WTC11 (cell line): ENCODE data around the gene TMPRSS5. TPM values are rescaled to one million over a fixed set of nuclear protein-coding genes. Genes with fewer than 3 reads are reported as not detected.

Experiments
- ATAC-seq: fragments of 200-7000 bp; cut with Tn5 transposase; 2 replicates; pipeline ENCODE4 v1.10.0; 2021; ENCODE audit warnings: mild to moderate bottlenecking, moderate library complexity
- CTCF ChIA-PET: fragments of 300-600 bp; sonication (Branson Sonifier 250); formaldehyde crosslinking; loops from one replicate; lab custom pipeline; 2021; ENCODE audit warnings: antibody characterized with exemption; lab: Charles Lee
- POLR2A ChIA-PET: fragments of 350-600 bp; sonication (Branson Sonifier 250); formaldehyde crosslinking; loops from one replicate; lab custom pipeline; 2021; ENCODE audit warnings: antibody characterized with exemption; lab: Charles Lee
- DNase-seq: peaks from one replicate; pipeline ENCODE4 v3.0.0; 2021; ENCODE audit warnings: low spot score
- H3K27ac Mint-ChIP-seq: 2 replicates; pipeline ENCODE4 v1.8.0; 2021; ENCODE audit warnings: mixed read lengths
- H3K27me3 Mint-ChIP-seq: 2 replicates; pipeline ENCODE4 v1.8.0; 2021; ENCODE audit warnings: low read depth, mild to moderate bottlenecking, moderate library complexity, mixed read lengths
- H3K36me3 Mint-ChIP-seq: 2 replicates; pipeline ENCODE4 v1.8.0; 2021; ENCODE audit warnings: mixed read lengths
- H3K4me1 Mint-ChIP-seq: 2 replicates; pipeline ENCODE4 v1.8.0; 2022; ENCODE audit warnings: mixed read lengths
- H3K4me3 Mint-ChIP-seq: 2 replicates; pipeline ENCODE4 v1.8.0; 2021; ENCODE audit warnings: mild to moderate bottlenecking, moderate library complexity, mixed read lengths
- H3K9me3 Mint-ChIP-seq: 2 replicates; pipeline ENCODE4 v1.8.0; 2021; ENCODE audit warnings: mixed read lengths
- CBFB ChIP-seq: sonication (generic); formaldehyde crosslinking; IDR thresholded peaks from 2 replicates; pipeline ENCODE4 v1.8.1; 2022; ENCODE audit warnings: mild to moderate bottlenecking, low read depth, missing genetic modification reagents
- CREM ChIP-seq: sonication (generic); formaldehyde crosslinking; IDR thresholded peaks from 2 replicates; pipeline ENCODE4 v1.8.1; 2022; ENCODE audit warnings: mild to moderate bottlenecking, missing genetic modification reagents, moderate library complexity
- EMX1 ChIP-seq: fragments of 250-450 bp; sonication (Bioruptor Pico); IDR thresholded peaks from 2 replicates; pipeline ENCODE4 v1.8.0; 2021; ENCODE audit warnings: mild to moderate bottlenecking
- KAT7 ChIP-seq: sonication (generic); formaldehyde crosslinking; IDR thresholded peaks from 2 replicates; pipeline ENCODE4 v1.8.1; 2023; ENCODE audit warnings: missing genetic modification reagents, mild to moderate bottlenecking, borderline replicate concordance
- NR1H2 ChIP-seq: sonication (generic); formaldehyde crosslinking; IDR thresholded peaks from 2 replicates; pipeline ENCODE4 v1.9.0; 2021; ENCODE audit warnings: mild to moderate bottlenecking, moderate library complexity, missing genetic modification reagents
- NR2C2 ChIP-seq: sonication (generic); formaldehyde crosslinking; IDR thresholded peaks from 2 replicates; pipeline ENCODE4 v1.8.0; 2022; ENCODE audit warnings: mild to moderate bottlenecking, missing genetic modification reagents
- SMAD4 ChIP-seq: sonication (generic); formaldehyde crosslinking; IDR thresholded peaks from 2 replicates; pipeline ENCODE4 v1.8.0; 2022; ENCODE audit warnings: mild to moderate bottlenecking, missing genetic modification reagents
- TEAD4 ChIP-seq: sonication (generic); formaldehyde crosslinking; IDR thresholded peaks from 2 replicates; pipeline ENCODE4 v1.8.0; 2022; ENCODE audit warnings: mild to moderate bottlenecking, missing genetic modification reagents
- TP53 ChIP-seq: sonication (generic); formaldehyde crosslinking; IDR thresholded peaks from 2 replicates; pipeline ENCODE4 v1.8.1; 2023; ENCODE audit warnings: mild to moderate bottlenecking, missing genetic modification reagents
- ZBTB21 ChIP-seq: sonication (generic); formaldehyde crosslinking; IDR thresholded peaks from 2 replicates; pipeline ENCODE4 v1.8.1; 2023; ENCODE audit warnings: mild to moderate bottlenecking, missing genetic modification reagents, borderline replicate concordance
- ZNF219 ChIP-seq: sonication (generic); formaldehyde crosslinking; IDR thresholded peaks from 2 replicates; pipeline ENCODE4 v1.8.0; 2023; ENCODE audit warnings: missing genetic modification reagents, mild to moderate bottlenecking, borderline replicate concordance
- ZNF423 ChIP-seq: fragments of 250-450 bp; sonication (Bioruptor Pico); IDR thresholded peaks from 2 replicates; pipeline ENCODE4 v2.1.2; 2022; ENCODE audit warnings: mild to moderate bottlenecking, moderate library complexity
- total RNA-seq: library from RNA; stranded (reverse); gene quantifications from 3 replicates; pipeline ENCODE4 v1.2.3, GENCODE V29; 2021
- TF ChIP-seq, protein P1 (sequence below): fragments of 250-450 bp; sonication (Bioruptor Pico); IDR thresholded peaks from 2 replicates; pipeline ENCODE4 v1.9.0; 2021; ENCODE audit warnings: mild to moderate bottlenecking
- TF ChIP-seq, protein P2 (sequence below): fragments of 250-450 bp; sonication (Bioruptor Pico); IDR thresholded peaks from 2 replicates; pipeline ENCODE4 v2.1.2; 2022; ENCODE audit warnings: mild to moderate bottlenecking, moderate library complexity
- TF ChIP-seq, protein P3 (sequence below): sonication (generic); formaldehyde crosslinking; IDR thresholded peaks from 2 replicates; pipeline ENCODE4 v1.8.0; 2022; ENCODE audit warnings: mild to moderate bottlenecking, missing genetic modification reagents
- TF ChIP-seq, protein P4 (sequence below): sonication (generic); formaldehyde crosslinking; IDR thresholded peaks from 2 replicates; pipeline ENCODE4 v1.8.1; 2023; ENCODE audit warnings: mild to moderate bottlenecking, missing genetic modification reagents
- TF ChIP-seq, protein P5 (sequence below): fragments of 250-450 bp; sonication (Bioruptor Pico); IDR thresholded peaks from 2 replicates; pipeline ENCODE4 v1.8.0; 2021; ENCODE audit warnings: mild to moderate bottlenecking
- TF ChIP-seq, protein P6 (sequence below): sonication (generic); formaldehyde crosslinking; IDR thresholded peaks from 2 replicates; pipeline ENCODE4 v1.8.1; 2022; ENCODE audit warnings: low read depth, mild to moderate bottlenecking, moderate library complexity, missing genetic modification reagents, borderline replicate concordance
- TF ChIP-seq, protein P7 (sequence below): sonication (generic); formaldehyde crosslinking; IDR thresholded peaks from 2 replicates; pipeline ENCODE4 v1.8.0; 2022; ENCODE audit warnings: mild to moderate bottlenecking, missing genetic modification reagents
- TF ChIP-seq, protein P8 (sequence below): sonication (generic); formaldehyde crosslinking; IDR thresholded peaks from 2 replicates; pipeline ENCODE4 v1.8.0; 2023; ENCODE audit warnings: missing genetic modification reagents

The TMPRSS5 gene
- total RNA-seq, 1 experiment from 2014 or later = 1.7 TPM

DNA sequence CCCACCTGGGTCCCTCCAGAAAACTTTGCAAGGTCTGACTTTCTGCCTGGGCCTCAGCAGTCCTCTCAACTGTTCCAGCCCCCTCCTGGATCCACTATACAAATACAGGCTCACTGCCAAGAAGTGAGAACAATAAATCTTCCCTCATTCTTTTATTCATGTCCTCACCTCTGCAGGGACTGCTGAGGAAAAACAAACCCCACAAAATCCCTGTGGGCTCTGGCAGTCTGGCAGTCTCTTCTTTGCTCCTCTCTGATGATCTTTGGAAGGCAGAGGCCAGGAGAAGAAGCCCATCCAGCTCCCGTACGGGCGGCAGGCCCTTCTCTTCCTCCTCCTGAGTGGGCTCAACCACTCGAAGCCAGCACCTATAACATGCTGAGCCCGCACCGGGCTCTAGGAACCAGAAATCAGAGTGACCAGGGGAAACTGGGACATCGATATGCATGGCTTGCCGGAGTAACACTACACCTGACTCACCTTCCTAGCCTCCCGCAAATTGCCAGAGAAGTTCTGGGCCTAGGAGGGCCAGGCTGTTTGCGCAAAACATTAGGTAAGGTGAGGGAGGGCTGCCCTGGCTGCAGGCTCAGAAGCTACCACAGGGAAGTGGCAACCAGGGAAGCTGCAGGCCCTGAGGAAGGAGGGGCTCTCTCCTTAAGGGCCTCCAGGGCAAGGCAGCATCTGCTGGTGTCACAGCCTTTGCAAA, 24.2 kb downstream of the TMPRSS5 start (continued):
- TF ChIP-seq ZNF219 = no peak
- no peak for TF ChIP-seq TP53 (CRISPR knock-in tag)

DNA sequence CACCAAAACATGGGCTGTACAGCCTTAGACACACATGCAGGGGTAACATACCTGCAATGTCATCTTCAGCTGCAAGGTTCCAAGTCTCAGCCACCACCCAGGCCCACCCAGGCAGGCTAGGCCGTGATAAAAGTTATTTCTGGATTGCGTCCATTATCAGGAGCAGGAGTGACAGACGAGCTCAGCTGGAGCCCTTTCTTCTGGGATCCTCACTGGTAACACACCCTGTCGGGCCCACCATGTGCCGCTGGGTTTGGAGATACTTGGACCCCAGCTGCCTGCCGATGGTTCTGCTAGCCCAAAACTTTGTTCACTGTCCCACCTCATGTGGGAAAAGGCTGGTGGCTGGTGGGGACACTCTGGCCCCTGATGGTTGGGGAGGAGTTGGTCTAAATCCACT, 24.8 kb downstream of the TMPRSS5 start:
- CTCF ChIA-PET = interaction anchor here (1.0 kb wide), 1 partner anchor 49 kb away, joined by 3 read pairs; no protein-coding TSS in a partner anchor
- TF ChIP-seq, protein P1, sequence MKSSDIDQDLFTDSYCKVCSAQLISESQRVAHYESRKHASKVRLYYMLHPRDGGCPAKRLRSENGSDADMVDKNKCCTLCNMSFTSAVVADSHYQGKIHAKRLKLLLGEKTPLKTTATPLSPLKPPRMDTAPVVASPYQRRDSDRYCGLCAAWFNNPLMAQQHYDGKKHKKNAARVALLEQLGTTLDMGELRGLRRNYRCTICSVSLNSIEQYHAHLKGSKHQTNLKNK (CRISPR knock-in tag) = no peak
- no peak for TF ChIP-seq SMAD4 (CRISPR knock-in tag)
- no peak for TF ChIP-seq CREM (CRISPR knock-in tag)
- TF ChIP-seq, protein P2, sequence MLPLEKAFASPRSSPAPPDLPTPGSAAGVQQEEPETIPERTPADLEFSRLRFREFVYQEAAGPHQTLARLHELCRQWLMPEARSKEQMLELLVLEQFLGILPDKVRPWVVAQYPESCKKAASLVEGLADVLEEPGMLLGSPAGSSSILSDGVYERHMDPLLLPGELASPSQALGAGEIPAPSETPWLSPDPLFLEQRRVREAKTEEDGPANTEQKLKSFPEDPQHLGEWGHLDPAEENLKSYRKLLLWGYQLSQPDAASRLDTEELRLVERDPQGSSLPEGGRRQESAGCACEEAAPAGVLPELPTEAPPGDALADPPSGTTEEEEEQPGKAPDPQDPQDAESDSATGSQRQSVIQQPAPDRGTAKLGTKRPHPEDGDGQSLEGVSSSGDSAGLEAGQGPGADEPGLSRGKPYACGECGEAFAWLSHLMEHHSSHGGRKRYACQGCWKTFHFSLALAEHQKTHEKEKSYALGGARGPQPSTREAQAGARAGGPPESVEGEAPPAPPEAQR (CRISPR knock-in tag) = no peak
- TF ChIP-seq ZBTB21 (CRISPR knock-in tag) = no peak
- TF ChIP-seq ZNF423 (CRISPR knock-in tag) = no peak
- no peak for TF ChIP-seq CBFB (CRISPR knock-in tag)
- TF ChIP-seq NR1H2 = no peak
- TF ChIP-seq, protein P3, sequence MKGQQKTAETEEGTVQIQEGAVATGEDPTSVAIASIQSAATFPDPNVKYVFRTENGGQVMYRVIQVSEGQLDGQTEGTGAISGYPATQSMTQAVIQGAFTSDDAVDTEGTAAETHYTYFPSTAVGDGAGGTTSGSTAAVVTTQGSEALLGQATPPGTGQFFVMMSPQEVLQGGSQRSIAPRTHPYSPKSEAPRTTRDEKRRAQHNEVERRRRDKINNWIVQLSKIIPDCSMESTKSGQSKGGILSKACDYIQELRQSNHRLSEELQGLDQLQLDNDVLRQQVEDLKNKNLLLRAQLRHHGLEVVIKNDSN (CRISPR knock-in tag) = no peak
- TF ChIP-seq, protein P4, sequence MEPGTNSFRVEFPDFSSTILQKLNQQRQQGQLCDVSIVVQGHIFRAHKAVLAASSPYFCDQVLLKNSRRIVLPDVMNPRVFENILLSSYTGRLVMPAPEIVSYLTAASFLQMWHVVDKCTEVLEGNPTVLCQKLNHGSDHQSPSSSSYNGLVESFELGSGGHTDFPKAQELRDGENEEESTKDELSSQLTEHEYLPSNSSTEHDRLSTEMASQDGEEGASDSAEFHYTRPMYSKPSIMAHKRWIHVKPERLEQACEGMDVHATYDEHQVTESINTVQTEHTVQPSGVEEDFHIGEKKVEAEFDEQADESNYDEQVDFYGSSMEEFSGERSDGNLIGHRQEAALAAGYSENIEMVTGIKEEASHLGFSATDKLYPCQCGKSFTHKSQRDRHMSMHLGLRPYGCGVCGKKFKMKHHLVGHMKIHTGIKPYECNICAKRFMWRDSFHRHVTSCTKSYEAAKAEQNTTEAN (CRISPR knock-in tag) = no peak
- no peak for TF ChIP-seq NR2C2
- TF ChIP-seq, protein P5, sequence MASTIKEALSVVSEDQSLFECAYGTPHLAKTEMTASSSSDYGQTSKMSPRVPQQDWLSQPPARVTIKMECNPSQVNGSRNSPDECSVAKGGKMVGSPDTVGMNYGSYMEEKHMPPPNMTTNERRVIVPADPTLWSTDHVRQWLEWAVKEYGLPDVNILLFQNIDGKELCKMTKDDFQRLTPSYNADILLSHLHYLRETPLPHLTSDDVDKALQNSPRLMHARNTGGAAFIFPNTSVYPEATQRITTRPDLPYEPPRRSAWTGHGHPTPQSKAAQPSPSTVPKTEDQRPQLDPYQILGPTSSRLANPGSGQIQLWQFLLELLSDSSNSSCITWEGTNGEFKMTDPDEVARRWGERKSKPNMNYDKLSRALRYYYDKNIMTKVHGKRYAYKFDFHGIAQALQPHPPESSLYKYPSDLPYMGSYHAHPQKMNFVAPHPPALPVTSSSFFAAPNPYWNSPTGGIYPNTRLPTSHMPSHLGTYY = no peak
- TF ChIP-seq, protein P6, sequence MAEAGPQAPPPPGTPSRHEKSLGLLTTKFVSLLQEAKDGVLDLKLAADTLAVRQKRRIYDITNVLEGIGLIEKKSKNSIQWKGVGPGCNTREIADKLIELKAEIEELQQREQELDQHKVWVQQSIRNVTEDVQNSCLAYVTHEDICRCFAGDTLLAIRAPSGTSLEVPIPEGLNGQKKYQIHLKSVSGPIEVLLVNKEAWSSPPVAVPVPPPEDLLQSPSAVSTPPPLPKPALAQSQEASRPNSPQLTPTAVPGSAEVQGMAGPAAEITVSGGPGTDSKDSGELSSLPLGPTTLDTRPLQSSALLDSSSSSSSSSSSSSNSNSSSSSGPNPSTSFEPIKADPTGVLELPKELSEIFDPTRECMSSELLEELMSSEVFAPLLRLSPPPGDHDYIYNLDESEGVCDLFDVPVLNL (CRISPR knock-in tag) = no peak
- no peak for TF ChIP-seq KAT7 (CRISPR knock-in tag)
- no peak for TF ChIP-seq EMX1
- no peak for TF ChIP-seq TEAD4 (CRISPR knock-in tag)
- Mint-ChIP-seq H3K36me3 (no peaks in the 10 kb centered on the region), H3K9me3 (no peaks in the 10 kb centered on the region), H3K27me3 (no peaks in the 10 kb centered on the region), H3K4me3 (no peak overlapping the region), H3K4me1 (peaks cover 11% of the 10 kb centered on the region), H3K27ac (no peak overlapping the region)
- ATAC-seq (no peak), DNase-seq (no peak)
- POLR2A ChIA-PET = no interaction called here

DNA sequence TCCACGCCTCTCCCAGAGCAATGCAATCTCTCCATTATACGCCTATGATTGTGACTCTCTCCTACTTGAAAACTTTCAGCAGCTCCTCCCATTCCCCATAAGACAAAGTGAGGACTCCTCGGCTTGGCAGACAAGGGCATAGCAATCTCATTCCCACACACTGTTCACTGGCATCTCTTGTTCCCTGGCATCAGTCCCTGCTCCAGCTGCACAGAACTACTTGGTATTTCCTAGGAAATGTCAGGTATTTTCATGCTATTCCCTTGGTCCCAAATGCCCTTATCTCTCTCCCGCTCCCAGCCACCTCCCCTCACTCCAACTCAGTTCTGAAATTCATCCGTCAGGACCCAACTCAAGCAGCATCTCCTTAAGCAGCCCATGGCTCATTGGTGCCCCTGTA, 28.4 kb downstream of the TMPRSS5 start:
- ATAC-seq = no peak
- H3K36me3 Mint-ChIP-seq = no peaks in the 10 kb centered on the region
- H3K4me1 Mint-ChIP-seq = peaks cover 26% of the 10 kb centered on the region
- no peaks in the 10 kb centered on the region for H3K9me3 Mint-ChIP-seq
- ChIA-PET CTCF (no interaction called here), POLR2A (no interaction called here)
- TF ChIP-seq, protein P6 (CRISPR knock-in tag) = no peak
- TF ChIP-seq ZNF423 (CRISPR knock-in tag) = no peak
- TF ChIP-seq, protein P7, sequence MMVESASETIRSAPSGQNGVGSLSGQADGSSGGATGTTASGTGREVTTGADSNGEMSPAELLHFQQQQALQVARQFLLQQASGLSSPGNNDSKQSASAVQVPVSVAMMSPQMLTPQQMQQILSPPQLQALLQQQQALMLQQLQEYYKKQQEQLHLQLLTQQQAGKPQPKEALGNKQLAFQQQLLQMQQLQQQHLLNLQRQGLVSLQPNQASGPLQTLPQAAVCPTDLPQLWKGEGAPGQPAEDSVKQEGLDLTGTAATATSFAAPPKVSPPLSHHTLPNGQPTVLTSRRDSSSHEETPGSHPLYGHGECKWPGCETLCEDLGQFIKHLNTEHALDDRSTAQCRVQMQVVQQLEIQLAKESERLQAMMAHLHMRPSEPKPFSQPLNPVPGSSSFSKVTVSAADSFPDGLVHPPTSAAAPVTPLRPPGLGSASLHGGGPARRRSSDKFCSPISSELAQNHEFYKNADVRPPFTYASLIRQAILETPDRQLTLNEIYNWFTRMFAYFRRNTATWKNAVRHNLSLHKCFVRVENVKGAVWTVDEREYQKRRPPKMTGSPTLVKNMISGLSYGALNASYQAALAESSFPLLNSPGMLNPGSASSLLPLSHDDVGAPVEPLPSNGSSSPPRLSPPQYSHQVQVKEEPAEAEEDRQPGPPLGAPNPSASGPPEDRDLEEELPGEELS (CRISPR knock-in tag) = no peak
- TF ChIP-seq, protein P5 = no peak
- TF ChIP-seq, protein P8, sequence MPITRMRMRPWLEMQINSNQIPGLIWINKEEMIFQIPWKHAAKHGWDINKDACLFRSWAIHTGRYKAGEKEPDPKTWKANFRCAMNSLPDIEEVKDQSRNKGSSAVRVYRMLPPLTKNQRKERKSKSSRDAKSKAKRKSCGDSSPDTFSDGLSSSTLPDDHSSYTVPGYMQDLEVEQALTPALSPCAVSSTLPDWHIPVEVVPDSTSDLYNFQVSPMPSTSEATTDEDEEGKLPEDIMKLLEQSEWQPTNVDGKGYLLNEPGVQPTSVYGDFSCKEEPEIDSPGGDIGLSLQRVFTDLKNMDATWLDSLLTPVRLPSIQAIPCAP (CRISPR knock-in tag) = no peak
- no peaks in the 10 kb centered on the region for H3K27me3 Mint-ChIP-seq
- DNase-seq = no peak
- H3K4me3 Mint-ChIP-seq = no peak overlapping the region
- H3K27ac Mint-ChIP-seq = no peak overlapping the region
